Brain microvascular endothelial cell (primary cell): ENCODE measurements around the gene GARS1.

Experiments
- DNase-seq: peaks from one replicate; pipeline ENCODE4 v3.0.0-alpha.2; 2020
- H3K27ac ChIP-seq: fragments of 250-450 bp; sonication (Bioruptor Pico); 2 replicates; pipeline ENCODE4 v1.5.1; 2020; ENCODE audit warnings: mild to moderate bottlenecking, moderate library complexity
- H3K27me3 ChIP-seq: fragments of 250-450 bp; sonication (Bioruptor Pico); replicated peaks from 2 replicates; pipeline ENCODE4 v1.5.1; 2020; ENCODE audit warnings: mild to moderate bottlenecking
- H3K36me3 ChIP-seq: fragments of 250-450 bp; sonication (Bioruptor Pico); replicated peaks from 2 replicates; pipeline ENCODE4 v1.5.1; 2020; ENCODE audit warnings: mild to moderate bottlenecking
- H3K4me3 ChIP-seq: 2 replicates; pipeline ENCODE4 v1.5.1; 2011; ENCODE audit warnings: low read depth, mild to moderate bottlenecking, control low read depth, low read length, moderate library complexity
- CTCF ChIP-seq: IDR thresholded peaks from 2 replicates; pipeline ENCODE4 v1.5.1; 2011; ENCODE audit warnings: low read depth, mild to moderate bottlenecking, moderate library complexity, low read length, control low read depth, inconsistent platforms; ENCODE audit errors: missing control alignments
- in situ Hi-C: cut with HindIII; loops from 2 replicates; pipeline ENCODE4 v1.10.0; 2017; ENCODE audit warnings: low sequenced_read_pairs, low pct_ligation_motif_present

GARS1 gene

GRCh38 chr7:30595436-30596013 is 847 bp downstream of the GARS1 start:
- Histone ChIP-seq H3K36me3 (peaks cover 27% of the 10 kb centered on the region), H3K27ac (peak overlapping the region; percentile 90), H3K27me3 (no peaks in the 10 kb centered on the region), H3K4me3 (peak overlapping the region; percentile 96)
- DNase-seq = no peak
- no peak for TF ChIP-seq CTCF
- in situ Hi-C loops = no loop called here

- Histone ChIP-seq H3K4me3 (peak overlapping the region; percentile 96), H3K36me3 (peaks cover 33% of the 10 kb centered on the region)
Measured at GRCh38 chr7:30596014-30596641, 1.4 kb downstream of the GARS1 start.

GRCh38 chr7:30596721-30597120 is 2.0 kb downstream of the GARS1 start:
- TF ChIP-seq CTCF = no peak
- Histone ChIP-seq H3K36me3 (peaks cover 39% of the 10 kb centered on the region), H3K27ac (peak overlapping the region; percentile 90), H3K4me3 (peak overlapping the region; percentile 96), H3K27me3 (no peaks in the 10 kb centered on the region)
- no peak for DNase-seq
- in situ Hi-C loops = no loop called here

More at GRCh38 chr7:30596014-30596641, 1.4 kb downstream of the GARS1 start:
- Histone ChIP-seq H3K27ac (peak overlapping the region; percentile 90), H3K27me3 (no peaks in the 10 kb centered on the region)
- in situ Hi-C loops = no loop called here
- DNase-seq = peak; percentile 23
- TF ChIP-seq CTCF = peak; percentile 18

- H3K36me3 ChIP-seq = peaks cover 54% of the 10 kb centered on the region
- H3K27me3 ChIP-seq = no peaks in the 10 kb centered on the region
- no peak overlapping the region for H3K4me3 ChIP-seq
- no peak for DNase-seq
- peak overlapping the region; percentile 24 for H3K27ac ChIP-seq
- in situ Hi-C loops = no loop called here
- TF ChIP-seq CTCF = no peak
Measured at GRCh38 chr7:30598121-30598876, 3.6 kb downstream of the GARS1 start.

- no peak for TF ChIP-seq CTCF
- no peak for DNase-seq
- Histone ChIP-seq H3K36me3 (peaks cover 87% of the 10 kb centered on the region), H3K4me3 (no peak overlapping the region), H3K27me3 (no peaks in the 10 kb centered on the region), H3K27ac (no peak overlapping the region)
- in situ Hi-C loops = no loop called here
Measured at GRCh38 chr7:30604901-30605300, 10.2 kb downstream of the GARS1 start.
